ENCODE measurements around the gene TNFRSF6B.

TNFRSF6B gene

GRCh38 chr20:63686492-63687321, 9.7 kb upstream of the TNFRSF6B start:
- DNase-seq: no peak

GRCh38 chr20:63687419-63688178, 8.9 kb upstream of the TNFRSF6B start:
- DNase-seq: no peak

DNA sequence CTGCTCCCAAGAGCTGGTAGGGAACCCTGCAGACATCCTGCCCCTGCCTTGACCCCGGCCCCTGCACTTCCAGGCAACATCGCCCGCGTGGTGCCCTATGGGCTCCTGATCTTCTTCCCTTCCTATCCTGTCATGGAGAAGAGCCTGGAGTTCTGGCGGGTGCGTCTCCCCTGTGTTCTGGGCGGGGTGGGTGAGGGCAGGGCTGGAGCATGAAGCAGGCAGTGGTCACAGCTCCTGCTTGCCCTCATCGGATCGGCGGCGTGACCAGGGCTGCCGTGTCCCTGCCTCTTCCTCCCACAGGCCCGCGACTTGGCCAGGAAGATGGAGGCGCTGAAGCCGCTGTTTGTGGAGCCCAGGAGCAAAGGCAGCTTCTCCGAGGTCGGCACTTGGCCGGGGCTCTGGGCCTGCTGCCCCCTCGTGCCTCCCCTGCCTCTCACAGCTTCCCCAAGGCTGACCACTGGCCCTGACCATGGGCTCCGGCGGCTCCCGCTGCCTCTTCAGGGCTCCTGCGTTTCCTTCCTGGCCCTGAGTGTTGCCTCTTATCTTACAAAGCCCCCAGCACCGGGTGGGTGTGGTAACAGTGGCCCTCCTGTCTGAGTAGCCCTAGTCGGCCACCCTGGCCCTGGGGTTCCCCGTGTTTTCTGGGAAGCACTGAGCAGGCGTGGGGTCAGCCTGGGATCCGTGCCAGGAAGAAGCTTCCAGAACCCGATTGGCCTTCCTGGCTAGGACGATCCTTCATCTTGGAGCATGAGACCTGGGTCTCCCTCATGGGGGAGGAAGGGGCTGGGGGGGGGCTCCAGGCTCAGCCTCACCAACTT, 8.0 kb upstream of the TNFRSF6B start:
- DNase-seq: no peak

DNA sequence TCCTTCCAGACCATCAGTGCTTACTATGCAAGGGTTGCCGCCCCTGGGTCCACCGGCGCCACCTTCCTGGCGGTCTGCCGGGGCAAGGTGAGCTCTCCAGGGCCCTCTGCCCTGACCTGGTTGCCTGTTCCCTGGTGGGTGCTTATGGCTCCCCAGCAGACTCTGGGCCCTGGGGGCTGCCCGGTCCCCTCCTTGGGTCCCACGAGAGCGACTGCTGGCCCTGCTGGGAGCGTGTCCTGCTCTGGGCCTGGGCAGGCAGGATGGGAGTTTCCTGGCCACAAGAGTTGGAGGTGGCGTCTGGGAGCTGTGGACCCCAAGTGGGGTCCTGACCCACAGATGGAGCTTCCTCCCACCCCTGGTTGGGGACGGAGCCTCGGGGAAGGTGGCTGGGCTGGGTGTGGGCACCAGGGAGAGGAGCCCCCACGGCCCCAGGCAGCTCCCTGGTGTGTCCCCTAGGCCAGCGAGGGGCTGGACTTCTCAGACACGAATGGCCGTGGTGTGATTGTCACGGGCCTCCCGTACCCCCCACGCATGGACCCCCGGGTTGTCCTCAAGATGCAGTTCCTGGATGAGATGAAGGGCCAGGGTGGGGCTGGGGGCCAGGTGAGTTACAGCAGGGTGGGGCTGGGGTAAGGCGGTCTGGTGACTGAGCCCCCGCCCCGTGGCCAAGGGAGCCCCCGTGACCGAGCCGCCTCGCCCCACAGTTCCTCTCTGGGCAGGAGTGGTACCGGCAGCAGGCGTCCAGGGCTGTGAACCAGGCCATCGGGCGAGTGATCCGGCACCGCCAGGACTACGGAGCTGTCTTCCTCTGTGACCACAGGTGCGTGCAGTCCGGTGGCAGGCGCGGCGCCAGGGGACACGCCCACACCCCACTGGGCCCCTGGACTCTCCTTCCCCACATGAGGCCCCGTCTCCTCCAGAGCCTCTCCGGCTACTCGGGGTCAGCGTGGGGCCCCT, 7.1 kb upstream of the TNFRSF6B start:
- DNase-seq: no peak

DNA sequence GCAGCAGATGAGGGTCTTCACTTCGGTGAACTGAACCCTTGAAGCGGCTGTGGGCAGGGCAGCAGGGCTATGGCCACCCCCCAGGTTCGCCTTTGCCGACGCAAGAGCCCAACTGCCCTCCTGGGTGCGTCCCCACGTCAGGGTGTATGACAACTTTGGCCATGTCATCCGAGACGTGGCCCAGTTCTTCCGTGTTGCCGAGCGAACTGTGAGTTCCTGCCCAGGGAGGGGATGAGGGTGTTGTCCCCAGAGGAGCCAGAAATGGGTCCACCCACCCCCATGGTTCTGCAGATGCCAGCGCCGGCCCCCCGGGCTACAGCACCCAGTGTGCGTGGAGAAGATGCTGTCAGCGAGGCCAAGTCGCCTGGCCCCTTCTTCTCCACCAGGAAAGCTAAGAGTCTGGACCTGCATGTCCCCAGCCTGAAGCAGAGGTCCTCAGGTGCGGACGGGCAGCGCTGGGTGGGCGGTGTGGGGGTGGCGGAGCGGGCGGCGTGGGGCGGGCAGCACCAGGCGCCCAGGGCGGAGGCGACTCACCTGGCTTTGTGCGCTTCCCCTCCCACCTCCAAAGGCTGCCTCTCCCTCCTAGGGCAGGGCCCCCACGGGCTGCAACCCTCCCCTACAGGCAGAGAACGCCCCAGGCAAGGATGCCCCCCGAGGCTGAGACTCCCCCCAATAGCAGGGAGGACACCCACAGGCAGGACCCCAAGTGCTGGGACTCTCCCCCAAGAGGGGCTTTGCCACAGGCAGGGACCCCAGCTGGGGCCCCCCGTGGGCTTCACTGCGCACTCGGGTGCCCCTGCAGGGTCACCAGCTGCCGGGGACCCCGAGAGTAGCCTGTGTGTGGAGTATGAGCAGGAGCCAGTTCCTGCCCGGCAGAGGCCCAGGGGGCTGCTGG, 6.2 kb upstream of the TNFRSF6B start:
- DNase-seq: no peak

DNA sequence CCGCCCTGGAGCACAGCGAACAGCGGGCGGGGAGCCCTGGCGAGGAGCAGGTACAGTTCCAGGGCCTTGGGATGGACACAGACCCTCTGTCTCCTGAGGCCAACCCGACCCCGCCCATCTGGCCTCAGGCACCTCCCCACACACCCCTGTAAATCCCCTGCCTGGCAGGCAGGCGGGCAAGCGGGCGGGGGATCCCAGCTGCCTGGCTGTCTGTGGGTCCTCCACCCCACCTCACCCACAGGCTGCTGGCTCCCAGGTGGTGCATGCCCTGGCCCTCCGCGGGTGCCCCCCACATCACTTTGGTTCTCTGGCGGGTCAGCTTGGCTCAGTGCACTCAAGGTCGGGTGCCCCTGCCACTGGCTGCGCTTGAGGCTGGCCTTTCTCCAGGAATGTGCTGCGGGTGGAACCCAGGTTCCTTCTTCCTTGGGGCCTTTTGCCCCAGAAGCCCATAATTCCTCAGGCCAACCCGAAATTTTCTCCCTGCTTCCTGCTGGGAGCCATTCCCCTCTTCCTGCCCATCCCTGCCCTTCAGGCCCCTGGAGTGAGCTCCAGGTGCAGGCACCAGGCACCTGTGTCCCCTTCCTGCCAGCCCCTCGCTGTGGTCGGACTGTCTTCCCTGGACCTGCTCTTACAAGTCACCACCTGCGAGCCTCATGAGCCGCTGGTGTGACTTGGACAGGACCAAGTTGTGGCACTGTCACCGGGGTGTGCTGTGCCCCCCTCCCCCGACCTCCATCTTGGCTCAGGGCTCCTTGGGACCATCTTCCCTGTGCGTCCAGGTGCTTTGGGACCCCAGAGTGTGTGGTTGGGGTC, 5.3 kb upstream of the TNFRSF6B start:
- no peak for DNase-seq

DNA sequence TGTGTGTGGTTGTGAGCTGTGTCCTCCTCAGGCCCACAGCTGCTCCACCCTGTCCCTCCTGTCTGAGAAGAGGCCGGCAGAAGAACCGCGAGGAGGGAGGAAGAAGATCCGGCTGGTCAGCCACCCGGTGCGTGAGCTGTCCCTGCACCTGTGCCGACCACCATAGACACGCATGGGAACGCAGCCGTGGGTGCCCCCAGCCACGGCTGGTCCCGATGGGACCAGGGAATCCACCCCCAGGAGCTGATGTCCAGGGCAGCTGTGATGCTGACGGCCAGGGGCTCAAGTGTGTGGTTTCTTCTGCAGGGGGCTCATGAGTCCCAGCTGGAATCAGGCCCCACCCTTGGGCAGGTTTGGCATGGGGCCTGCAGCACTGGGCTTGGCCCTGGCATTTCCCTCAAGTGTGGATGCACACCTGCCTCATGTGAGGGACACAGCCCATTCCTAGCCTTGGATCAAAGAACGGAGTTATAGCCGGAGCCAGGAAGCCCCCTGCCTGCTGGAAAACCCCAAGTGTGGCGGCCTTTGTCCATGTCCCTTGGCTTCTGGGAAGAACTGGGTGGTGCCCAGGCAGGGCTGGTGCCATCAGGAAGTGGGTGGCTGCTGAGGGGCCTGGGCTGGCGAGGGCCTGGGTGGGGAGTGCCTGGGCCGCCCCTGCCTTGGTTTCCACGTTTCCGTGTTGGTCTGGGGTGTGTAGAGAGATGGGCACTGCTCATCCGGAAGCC, 4.6 kb upstream of the TNFRSF6B start:
- DNase-seq: no peak

DNA sequence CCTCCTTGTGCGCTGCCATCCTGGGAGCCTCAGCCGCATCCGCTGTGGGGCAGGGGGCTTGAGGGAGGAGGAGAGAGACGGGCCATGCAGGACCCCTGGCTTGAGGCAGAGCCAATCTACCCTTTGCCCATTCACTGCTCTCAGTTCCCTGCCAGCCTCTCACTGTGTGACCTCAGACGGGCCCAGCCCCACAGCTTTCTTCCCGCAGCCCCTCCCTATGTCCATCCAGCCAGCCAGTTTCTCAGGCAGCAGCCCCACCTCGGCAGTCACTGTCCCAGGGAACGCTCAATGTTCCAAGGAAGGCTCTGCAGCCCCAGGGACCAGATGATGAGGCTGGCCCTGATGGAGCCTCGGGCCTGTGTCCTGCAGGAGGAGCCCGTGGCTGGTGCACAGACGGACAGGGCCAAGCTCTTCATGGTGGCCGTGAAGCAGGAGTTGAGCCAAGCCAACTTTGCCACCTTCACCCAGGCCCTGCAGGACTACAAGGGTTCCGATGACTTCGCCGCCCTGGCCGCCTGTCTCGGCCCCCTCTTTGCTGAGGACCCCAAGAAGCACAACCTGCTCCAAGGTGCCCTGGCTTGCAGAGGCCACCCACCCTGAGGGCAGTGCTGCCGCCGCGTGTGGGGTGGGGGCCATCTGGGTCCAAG, 3.9 kb upstream of the TNFRSF6B start:
- DNase-seq: no peak

DNA sequence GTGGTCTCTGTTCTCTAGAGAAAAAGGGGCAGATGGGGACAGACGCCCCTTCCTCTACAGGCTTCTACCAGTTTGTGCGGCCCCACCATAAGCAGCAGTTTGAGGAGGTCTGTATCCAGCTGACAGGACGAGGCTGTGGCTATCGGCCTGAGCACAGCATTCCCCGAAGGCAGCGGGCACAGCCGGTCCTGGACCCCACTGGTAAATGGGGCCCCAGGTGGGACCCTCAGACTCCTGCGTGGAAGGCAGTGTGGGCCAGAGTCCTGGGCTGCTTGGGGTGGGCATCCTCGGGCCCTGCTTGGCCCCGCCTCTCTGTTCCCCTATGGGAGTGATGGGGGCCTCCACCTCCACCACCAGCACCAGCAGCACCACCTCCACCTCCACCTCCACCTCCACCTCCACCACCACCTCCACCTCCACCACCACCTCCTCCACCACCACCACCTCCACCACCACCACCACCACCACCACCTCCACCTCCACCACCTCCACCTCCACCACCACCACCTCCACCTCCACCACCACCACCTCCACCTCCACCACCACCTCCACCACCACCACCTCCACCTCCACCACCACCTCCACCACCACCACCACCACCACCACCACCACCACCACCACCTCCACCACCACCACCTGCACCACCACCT, 3.2 kb upstream of the TNFRSF6B start:
- DNase-seq: no peak

DNA sequence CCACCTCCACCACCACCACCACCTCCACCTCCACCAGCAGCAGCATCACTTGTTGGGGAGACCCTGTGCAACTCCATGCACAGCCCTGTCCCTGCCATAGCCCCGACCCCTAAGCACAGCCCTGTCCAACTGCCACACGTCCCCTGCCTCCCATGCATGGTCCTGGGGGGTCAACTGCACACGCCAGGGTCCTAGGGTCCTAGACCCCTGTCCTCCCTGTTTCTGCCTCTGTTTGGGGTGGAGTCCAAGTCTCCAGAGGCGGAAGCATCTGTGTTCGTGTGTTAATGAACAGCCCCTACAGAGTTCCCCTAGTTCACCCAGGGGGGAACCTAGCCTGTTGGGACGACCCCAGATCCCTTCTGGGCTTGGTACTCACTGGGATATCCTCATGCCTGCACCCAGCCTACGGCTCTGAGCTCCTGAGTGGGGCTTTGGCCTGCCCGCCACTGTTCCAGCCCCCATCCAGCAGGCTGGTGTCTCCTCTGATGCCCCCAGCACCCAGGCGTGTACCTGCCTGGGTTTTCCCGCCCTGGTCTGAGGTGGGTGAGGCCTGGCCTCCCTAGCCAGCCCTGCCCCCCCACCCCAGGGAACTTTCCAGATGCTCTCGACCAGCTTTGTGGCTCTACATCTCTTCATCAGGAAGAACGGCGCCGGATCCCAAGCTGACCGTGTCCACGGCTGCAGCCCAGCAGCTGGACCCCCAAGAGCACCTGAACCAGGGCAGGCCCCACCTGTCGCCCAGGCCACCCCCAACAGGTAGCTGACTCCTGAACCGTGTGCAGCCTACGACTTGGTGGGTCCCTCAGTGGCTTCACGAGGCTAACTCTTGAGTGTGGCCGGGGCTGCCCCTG, 2.5 kb upstream of the TNFRSF6B start:
- DNase-seq: no peak

DNA sequence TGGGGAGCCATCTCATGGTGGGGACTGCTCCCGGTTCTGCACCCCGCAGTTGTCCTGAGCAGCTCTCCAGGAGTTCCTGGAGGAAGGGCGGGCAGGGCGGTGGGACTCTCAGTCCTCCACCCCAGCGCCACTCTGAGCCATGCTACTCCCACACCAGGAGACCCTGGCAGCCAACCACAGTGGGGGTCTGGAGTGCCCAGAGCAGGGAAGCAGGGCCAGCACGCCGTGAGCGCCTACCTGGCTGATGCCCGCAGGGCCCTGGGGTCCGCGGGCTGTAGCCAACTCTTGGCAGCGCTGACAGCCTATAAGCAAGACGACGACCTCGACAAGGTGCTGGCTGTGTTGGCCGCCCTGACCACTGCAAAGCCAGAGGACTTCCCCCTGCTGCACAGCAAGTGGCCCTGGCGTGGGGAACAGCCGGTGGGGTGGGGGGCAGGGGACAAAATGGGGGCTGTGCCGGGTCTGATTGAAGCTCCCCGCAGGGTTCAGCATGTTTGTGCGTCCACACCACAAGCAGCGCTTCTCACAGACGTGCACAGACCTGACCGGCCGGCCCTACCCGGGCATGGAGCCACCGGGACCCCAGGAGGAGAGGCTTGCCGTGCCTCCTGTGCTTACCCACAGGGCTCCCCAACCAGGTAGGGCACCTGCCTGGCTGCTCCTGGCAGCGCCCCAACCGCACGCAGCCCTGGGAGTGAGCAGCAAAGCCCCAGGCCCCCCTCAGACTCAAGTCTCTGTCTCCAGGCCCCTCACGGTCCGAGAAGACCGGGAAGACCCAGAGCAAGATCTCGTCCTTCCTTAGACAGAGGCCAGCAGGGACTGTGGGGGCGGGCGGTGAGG, 1.6 kb upstream of the TNFRSF6B start:
- no peak for DNase-seq

DNA sequence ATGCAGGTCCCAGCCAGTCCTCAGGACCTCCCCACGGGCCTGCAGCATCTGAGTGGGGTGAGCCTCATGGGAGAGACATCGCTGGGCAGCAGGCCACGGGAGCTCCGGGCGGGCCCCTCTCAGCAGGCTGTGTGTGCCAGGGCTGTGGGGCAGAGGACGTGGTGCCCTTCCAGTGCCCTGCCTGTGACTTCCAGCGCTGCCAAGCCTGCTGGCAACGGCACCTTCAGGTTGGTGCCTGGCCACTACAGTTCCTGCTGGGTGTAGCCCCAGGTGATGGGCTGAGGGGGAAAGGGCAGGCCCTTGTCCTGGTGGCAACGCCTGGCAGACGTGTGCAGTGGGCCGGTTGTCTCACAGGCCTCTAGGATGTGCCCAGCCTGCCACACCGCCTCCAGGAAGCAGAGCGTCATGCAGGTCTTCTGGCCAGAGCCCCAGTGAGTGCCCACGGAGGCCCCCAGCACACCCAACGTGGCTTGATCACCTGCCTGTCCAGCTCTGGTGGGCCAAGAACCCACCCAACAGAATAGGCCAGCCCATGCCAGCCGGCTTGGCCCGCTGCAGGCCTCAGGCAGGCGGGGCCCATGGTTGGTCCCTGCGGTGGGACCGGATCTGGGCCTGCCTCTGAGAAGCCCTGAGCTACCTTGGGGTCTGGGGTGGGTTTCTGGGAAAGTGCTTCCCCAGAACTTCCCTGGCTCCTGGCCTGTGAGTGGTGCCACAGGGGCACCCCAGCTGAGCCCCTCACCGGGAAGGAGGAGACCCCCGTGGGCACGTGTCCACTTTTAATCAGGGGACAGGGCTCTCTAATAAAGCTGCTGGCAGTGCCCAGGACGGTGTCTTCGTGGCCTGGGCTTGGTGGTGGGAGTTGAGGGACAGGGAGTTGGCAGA, 787 bp upstream of the TNFRSF6B start:
- no peak for DNase-seq

DNA sequence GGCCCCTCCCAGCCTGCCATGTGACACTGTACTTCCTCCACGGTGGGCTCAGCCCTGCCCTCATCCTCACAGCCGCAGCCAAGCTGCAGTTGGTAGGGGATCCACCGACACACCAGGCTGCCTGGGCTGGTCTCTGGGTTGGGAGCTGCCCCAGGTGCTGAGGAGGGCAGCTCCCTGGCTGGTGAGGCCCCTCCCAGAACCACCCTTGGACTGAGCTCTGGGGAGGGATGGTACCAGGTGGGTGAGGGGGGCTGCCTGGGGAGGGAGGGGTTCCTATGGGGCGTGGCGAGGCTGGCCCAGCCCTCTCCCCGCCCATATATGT, 185 bp upstream of the TNFRSF6B start:
- no peak for DNase-seq

DNA sequence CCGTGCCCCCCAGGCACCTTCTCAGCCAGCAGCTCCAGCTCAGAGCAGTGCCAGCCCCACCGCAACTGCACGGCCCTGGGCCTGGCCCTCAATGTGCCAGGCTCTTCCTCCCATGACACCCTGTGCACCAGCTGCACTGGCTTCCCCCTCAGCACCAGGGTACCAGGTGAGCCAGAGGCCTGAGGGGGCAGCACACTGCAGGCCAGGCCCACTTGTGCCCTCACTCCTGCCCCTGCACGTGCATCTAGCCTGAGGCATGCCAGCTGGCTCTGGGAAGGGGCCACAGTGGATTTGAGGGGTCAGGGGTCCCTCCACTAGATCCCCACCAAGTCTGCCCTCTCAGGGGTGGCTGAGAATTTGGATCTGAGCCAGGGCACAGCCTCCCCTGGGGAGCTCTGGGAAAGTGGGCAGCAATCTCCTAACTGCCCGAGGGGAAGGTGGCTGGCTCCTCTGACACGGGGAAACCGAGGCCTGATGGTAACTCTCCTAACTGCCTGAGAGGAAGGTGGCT, 960 bp downstream of the TNFRSF6B start:
- DNase-seq: no peak

GRCh38 chr20:63697868-63698545, 1.6 kb downstream of the TNFRSF6B start:
- DNase-seq: no peak
